ENCODE data around the gene EPB41L3. TPM values are rescaled to one million over a fixed set of nuclear protein-coding genes. Genes with fewer than 3 reads are reported as not detected.

The EPB41L3 gene
- polyA plus RNA-seq, 1 donor (not counting 4 experiments of a cell fraction or from before 2014, with no cell fraction given) = 0.39 TPM

- Histone ChIP-seq H2AFZ (ENCODE audit: control insufficient read depth, low read length) (no peak overlapping the region), H3K4me2 (ENCODE audit: control insufficient read depth, extremely low read depth, insufficient read depth, low read depth, low read length) (no peak overlapping the region), H3K27ac (ENCODE audit: control insufficient read depth, insufficient read depth, low read length) (no peak overlapping the region), H3K4me3 (ENCODE audit: control insufficient read depth in 2 of 3, extremely low read depth in 1 of 3, insufficient read depth in 2 of 3, low read depth in 1 of 3, low read length in 3 of 3) (no peak overlapping the region), H3K9me1 (ENCODE audit: control insufficient read depth, extremely low read depth, insufficient read depth, low read length) (no peaks in the 10 kb centered on the region), H3K9me3 (ENCODE audit: control insufficient read depth, low read depth, low read length) (no peaks in the 10 kb centered on the region), H3K79me2 (ENCODE audit: control insufficient read depth, insufficient read depth, low read length) (no peaks in the 10 kb centered on the region), H4K20me1 (ENCODE audit: control insufficient read depth, extremely low read depth, insufficient read depth, low read length) (no peaks in the 10 kb centered on the region), H3K4me1 (ENCODE audit: control insufficient read depth, extremely low read depth, insufficient read depth, low read length) (peaks cover 2% of the 10 kb centered on the region), H3K27me3 (ENCODE audit: control insufficient read depth, extremely low read depth, insufficient read depth, low read length) (no peaks in the 10 kb centered on the region), H3K9ac (ENCODE audit: control insufficient read depth, extremely low read depth, insufficient read depth, low read length) (no peak overlapping the region), H3K36me3 (ENCODE audit: control insufficient read depth in 2 of 2, extremely low read depth in 1 of 2, insufficient read depth in 2 of 2, low read length in 2 of 2) (no peaks in the 10 kb centered on the region)
- DNase-seq (ENCODE audit: low read depth, low spot score) (no peak), FAIRE-seq (no peak)
- no peak for TF ChIP-seq CTCF (optimal IDR thresholded peaks at IDR 0.05 in 1 of 3, IDR thresholded peaks at IDR 0.05 in 1 of 3, conservative IDR thresholded peaks at IDR 0.05 in 1 of 3; ENCODE audit: extremely low read depth in 1 of 3, insufficient read depth in 2 of 3, low read length in 3 of 3)
- TF ChIP-seq EZH2 (IDR thresholded peaks at IDR 0.05; ENCODE audit: low read length) = no peak
- dilution Hi-C loops (cut with MboI; ENCODE audit: extremely low pct_ligation_motif_present, low sequenced_read_pairs) = no loop called here
Measured at GRCh38 chr18:5439986-5440696, 103.7 kb downstream of the EPB41L3 start.

- Histone ChIP-seq H4K20me1 (ENCODE audit: control insufficient read depth, extremely low read depth, insufficient read depth, low read length) (no peaks in the 10 kb centered on the region), H3K9ac (ENCODE audit: control insufficient read depth, extremely low read depth, insufficient read depth, low read length) (no peak overlapping the region), H3K4me2 (ENCODE audit: control insufficient read depth, extremely low read depth, insufficient read depth, low read depth, low read length) (no peak overlapping the region), H3K27ac (ENCODE audit: control insufficient read depth, insufficient read depth, low read length) (no peak overlapping the region), H3K36me3 (ENCODE audit: control insufficient read depth in 2 of 2, extremely low read depth in 1 of 2, insufficient read depth in 2 of 2, low read length in 2 of 2) (no peaks in the 10 kb centered on the region), H3K4me1 (ENCODE audit: control insufficient read depth, extremely low read depth, insufficient read depth, low read length) (no peaks in the 10 kb centered on the region), H3K9me1 (ENCODE audit: control insufficient read depth, extremely low read depth, insufficient read depth, low read length) (no peaks in the 10 kb centered on the region), H2AFZ (ENCODE audit: control insufficient read depth, low read length) (no peak overlapping the region), H3K9me3 (ENCODE audit: control insufficient read depth, low read depth, low read length) (no peaks in the 10 kb centered on the region), H3K79me2 (ENCODE audit: control insufficient read depth, insufficient read depth, low read length) (no peaks in the 10 kb centered on the region), H3K27me3 (ENCODE audit: control insufficient read depth, extremely low read depth, insufficient read depth, low read length) (no peaks in the 10 kb centered on the region), H3K4me3 (ENCODE audit: control insufficient read depth in 2 of 3, extremely low read depth in 1 of 3, insufficient read depth in 2 of 3, low read depth in 1 of 3, low read length in 3 of 3) (no peak overlapping the region)
- FAIRE-seq (no peak), DNase-seq (ENCODE audit: low read depth, low spot score) (no peak)
- no peak for TF ChIP-seq CTCF (optimal IDR thresholded peaks at IDR 0.05 in 1 of 3, IDR thresholded peaks at IDR 0.05 in 1 of 3, conservative IDR thresholded peaks at IDR 0.05 in 1 of 3; ENCODE audit: extremely low read depth in 1 of 3, insufficient read depth in 2 of 3, low read length in 3 of 3)
- no peak for TF ChIP-seq EZH2 (IDR thresholded peaks at IDR 0.05; ENCODE audit: low read length)
- dilution Hi-C loops (cut with MboI; ENCODE audit: extremely low pct_ligation_motif_present, low sequenced_read_pairs) = no loop called here
Measured at GRCh38 chr18:5434425-5434824, 109.4 kb downstream of the EPB41L3 start.

Measured in keratinocyte (primary cell).